ENCODE data around the gene PAK5.

The PAK5 gene

GRCh38 chr20:9516234-9516871 lies 322.5 kb downstream of the PAK5 start:
- Histone ChIP-seq H2AFZ (ENCODE audit: low read depth, low read length, severe bottlenecking) (no peak overlapping the region), H3K27me3 (ENCODE audit: low read length) (no peaks in the 10 kb centered on the region), H3F3A (ENCODE audit: insufficient read depth) (no peaks in the 10 kb centered on the region), H3K4me3 (ENCODE audit: insufficient read depth, low read length, poor library complexity, severe bottlenecking) (no peak overlapping the region), H3K79me2 (ENCODE audit: insufficient read depth, low read length) (no peaks in the 10 kb centered on the region), H3K4me2 (ENCODE audit: low read depth, low read length, poor library complexity, severe bottlenecking) (no peak overlapping the region), H3K27ac (ENCODE audit: low read depth, low read length) (no peak overlapping the region), H3K9me2 (replicated peaks; ENCODE audit: insufficient read depth, low read length) (no peaks in the 10 kb centered on the region), H4K20me1 (ENCODE audit: low read depth, low read length) (no peaks in the 10 kb centered on the region), H3K9ac (ENCODE audit: low read length) (no peak overlapping the region), H3K36me3 (ENCODE audit: low read length) (no peaks in the 10 kb centered on the region), H3K9me3 (ENCODE audit: insufficient read depth, low read length) (no peaks in the 10 kb centered on the region)
- TF ChIP-seq CTCF (IDR thresholded peaks at IDR 0.05; ENCODE audit: insufficient read depth, low read length, poor library complexity, severe bottlenecking) = no peak
- TF ChIP-seq EZH2phosphoT487 (conservative IDR thresholded peaks at IDR 0.05; ENCODE audit: low read length) = no peak

DNA sequence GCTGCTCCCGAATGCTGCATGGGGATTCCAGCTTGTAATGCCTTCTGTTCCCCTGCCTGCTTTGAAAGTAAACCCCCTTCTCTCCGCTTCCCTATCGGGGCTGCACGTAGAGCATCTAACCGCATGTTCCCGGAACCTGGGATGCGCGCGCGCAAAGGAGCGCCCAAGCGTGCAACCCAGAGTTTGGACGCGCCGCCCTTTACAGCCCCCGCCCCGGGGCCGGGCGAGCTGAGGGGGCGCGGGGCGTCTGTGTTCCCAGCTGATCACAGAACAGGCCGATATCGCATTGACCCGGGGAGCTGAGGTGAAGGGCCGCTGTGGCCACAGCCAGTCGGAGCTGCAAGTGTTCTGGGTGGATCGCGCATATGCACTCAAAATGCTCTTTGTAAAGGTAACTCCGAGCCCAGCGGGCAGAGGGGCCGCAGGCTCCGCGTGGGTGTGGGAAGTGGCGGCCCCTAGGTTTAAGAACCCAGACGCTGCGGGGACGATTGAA lies 323.1 kb downstream of the PAK5 start:
- Histone ChIP-seq H3K36me3 (ENCODE audit: low read length) (no peaks in the 10 kb centered on the region), H3F3A (ENCODE audit: insufficient read depth) (no peaks in the 10 kb centered on the region)

DNA sequence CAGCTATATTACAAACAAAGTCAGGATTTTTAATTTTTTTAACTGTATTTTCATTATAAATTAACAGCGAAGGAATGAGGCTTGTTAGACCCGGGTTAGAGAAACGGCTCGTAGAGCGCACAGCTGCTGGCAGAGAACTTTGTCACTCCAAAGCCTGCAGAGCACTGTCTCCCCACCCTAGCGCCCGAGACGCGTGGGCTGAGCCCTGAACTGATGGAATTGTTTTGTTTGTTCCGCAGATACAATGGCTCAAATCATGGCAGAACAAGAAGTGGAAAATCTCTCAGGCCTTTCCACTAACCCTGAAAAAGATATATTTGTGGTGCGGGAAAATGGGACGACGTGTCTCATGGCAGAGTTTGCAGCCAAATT lies 323.7 kb downstream of the PAK5 start:
- Histone ChIP-seq H3F3A (ENCODE audit: insufficient read depth) (no peaks in the 10 kb centered on the region), H3K27me3 (ENCODE audit: low read length) (no peaks in the 10 kb centered on the region), H3K27ac (ENCODE audit: low read depth, low read length) (no peak overlapping the region), H3K36me3 (ENCODE audit: low read length) (no peaks in the 10 kb centered on the region), H3K9me3 (ENCODE audit: insufficient read depth, low read length) (no peaks in the 10 kb centered on the region), H3K79me2 (ENCODE audit: insufficient read depth, low read length) (no peaks in the 10 kb centered on the region), H3K9ac (ENCODE audit: low read length) (no peak overlapping the region), H3K9me2 (replicated peaks; ENCODE audit: insufficient read depth, low read length) (no peaks in the 10 kb centered on the region), H3K4me2 (ENCODE audit: low read depth, low read length, poor library complexity, severe bottlenecking) (no peak overlapping the region), H4K20me1 (ENCODE audit: low read depth, low read length) (no peaks in the 10 kb centered on the region), H3K4me3 (ENCODE audit: insufficient read depth, low read length, poor library complexity, severe bottlenecking) (no peak overlapping the region), H2AFZ (ENCODE audit: low read depth, low read length, severe bottlenecking) (no peak overlapping the region)
- TF ChIP-seq CTCF (IDR thresholded peaks at IDR 0.05; ENCODE audit: insufficient read depth, low read length, poor library complexity, severe bottlenecking) (no peak), EZH2phosphoT487 (conservative IDR thresholded peaks at IDR 0.05; ENCODE audit: low read length) (no peak)

More for the DNA sequence above, 323.1 kb downstream of the PAK5 start:
- H4K20me1 ChIP-seq (ENCODE audit: low read depth, low read length) = no peaks in the 10 kb centered on the region
- TF ChIP-seq EZH2phosphoT487 (conservative IDR thresholded peaks at IDR 0.05; ENCODE audit: low read length) (no peak), CTCF (IDR thresholded peaks at IDR 0.05; ENCODE audit: insufficient read depth, low read length, poor library complexity, severe bottlenecking) (no peak)
- no peaks in the 10 kb centered on the region for H3K79me2 ChIP-seq (ENCODE audit: insufficient read depth, low read length)
- H2AFZ ChIP-seq (ENCODE audit: low read depth, low read length, severe bottlenecking) = no peak overlapping the region
- no peaks in the 10 kb centered on the region for H3K27me3 ChIP-seq (ENCODE audit: low read length)
- no peaks in the 10 kb centered on the region for H3K9me2 ChIP-seq (replicated peaks; ENCODE audit: insufficient read depth, low read length)
- no peak overlapping the region for H3K4me2 ChIP-seq (ENCODE audit: low read depth, low read length, poor library complexity, severe bottlenecking)
- no peak overlapping the region for H3K9ac ChIP-seq (ENCODE audit: low read length)
- no peaks in the 10 kb centered on the region for H3K9me3 ChIP-seq (ENCODE audit: insufficient read depth, low read length)
- no peak overlapping the region for H3K27ac ChIP-seq (ENCODE audit: low read depth, low read length)
- no peak overlapping the region for H3K4me3 ChIP-seq (ENCODE audit: insufficient read depth, low read length, poor library complexity, severe bottlenecking)

Data from SU-DHL-6 (cell line).